ENCODE data around the gene KIAA1191.

KIAA1191 gene

GRCh38 chr5:176389135-176390123 lies 27.9 kb upstream of the KIAA1191 start:
- no peak for DNase-seq (ENCODE audit: low read depth in 2 of 2, low spot score in 1 of 2)

GRCh38 chr5:176388444-176389134 lies 27.0 kb upstream of the KIAA1191 start, which contains the start of the genes HIGD2A and NOP16:
HIGD2A (plus strand) TSS chr5:176388751; CDS start chr5:176388820, 69 bp downstream.
NOP16 (minus strand) TSS chr5:176388598; CDS start chr5:176388539, 59 bp downstream.
- peak; percentile 98 to 99 for DNase-seq (ENCODE audit: low read depth in 2 of 2, low spot score in 1 of 2)

GRCh38 chr5:176388003-176388443 lies 26.5 kb upstream of the KIAA1191 start:
- no peak for DNase-seq (ENCODE audit: low read depth in 2 of 2, low spot score in 1 of 2)

- no peak for DNase-seq (ENCODE audit: low read depth in 2 of 2, low spot score in 1 of 2)
Observed at GRCh38 chr5:176387384-176387925, 25.9 kb upstream of the KIAA1191 start.

DNA sequence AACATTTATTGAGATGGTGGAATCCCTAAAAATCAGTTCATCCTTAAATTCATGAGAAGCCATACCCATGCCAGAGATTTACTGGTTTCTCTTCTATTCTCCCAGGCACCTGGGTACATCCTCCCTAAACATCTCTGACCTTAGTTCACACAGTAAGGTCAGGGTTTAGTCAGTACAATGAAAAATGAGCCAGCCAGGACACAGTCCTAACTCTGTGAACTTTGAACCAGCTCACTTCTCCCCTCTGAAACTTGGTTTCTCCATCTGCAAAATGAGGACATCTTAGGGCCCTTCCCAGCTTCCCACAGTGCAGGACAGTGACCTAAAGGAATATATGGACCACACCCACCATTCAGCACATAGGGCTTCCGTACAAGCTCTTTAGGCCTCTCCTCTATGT lies 24.9 kb upstream of the KIAA1191 start:
- DNase-seq (ENCODE audit: low read depth in 2 of 2, low spot score in 1 of 2), result no peak

GRCh38 chr5:176384991-176385390 lies 23.4 kb upstream of the KIAA1191 start:
- no peak for DNase-seq (ENCODE audit: low read depth in 2 of 2, low spot score in 1 of 2)

- DNase-seq (ENCODE audit: low read depth in 2 of 2, low spot score in 1 of 2), result no peak
Observed at GRCh38 chr5:176384366-176384930, 22.9 kb upstream of the KIAA1191 start.

- no peak for DNase-seq (ENCODE audit: low read depth in 2 of 2, low spot score in 1 of 2)
Observed at GRCh38 chr5:176383961-176384360, 22.4 kb upstream of the KIAA1191 start.

- no peak for DNase-seq (ENCODE audit: low read depth in 2 of 2, low spot score in 1 of 2)
Observed at GRCh38 chr5:176383248-176383905, 21.8 kb upstream of the KIAA1191 start.

DNA sequence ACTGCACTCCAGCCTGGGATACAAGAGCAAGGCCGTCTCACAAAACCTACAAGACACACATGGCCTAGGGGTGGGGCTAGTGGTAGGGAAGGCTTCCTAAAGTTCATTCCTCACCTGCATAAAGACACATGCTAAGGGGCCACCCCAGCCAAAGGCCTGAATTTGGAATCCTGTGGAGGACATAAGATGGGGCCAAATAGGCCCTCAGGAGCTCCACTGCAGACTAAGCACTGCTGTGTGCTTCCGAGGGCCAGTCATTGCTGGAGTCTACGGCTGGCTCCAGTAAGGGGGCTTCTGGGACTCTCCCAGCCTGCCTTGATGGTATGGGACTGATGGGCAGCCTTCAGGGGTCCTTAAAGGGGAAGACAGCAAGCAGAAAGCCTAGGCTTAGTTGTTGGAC lies 21.2 kb upstream of the KIAA1191 start:
- no peak for DNase-seq (ENCODE audit: low read depth in 2 of 2, low spot score in 1 of 2)

GRCh38 chr5:176381979-176382378 lies 20.4 kb upstream of the KIAA1191 start:
- no peak for DNase-seq (ENCODE audit: low read depth in 2 of 2, low spot score in 1 of 2)

- DNase-seq (ENCODE audit: low read depth in 2 of 2, low spot score in 1 of 2), result no peak
Observed at GRCh38 chr5:176381423-176381822, 19.9 kb upstream of the KIAA1191 start.

- DNase-seq (ENCODE audit: low read depth in 2 of 2, low spot score in 1 of 2), result no peak
Observed at GRCh38 chr5:176379881-176380280, 18.3 kb upstream of the KIAA1191 start.

GRCh38 chr5:176373100-176373818 lies 11.7 kb upstream of the KIAA1191 start:
- DNase-seq (ENCODE audit: low read depth in 2 of 2, low spot score in 1 of 2), result no peak

DNA sequence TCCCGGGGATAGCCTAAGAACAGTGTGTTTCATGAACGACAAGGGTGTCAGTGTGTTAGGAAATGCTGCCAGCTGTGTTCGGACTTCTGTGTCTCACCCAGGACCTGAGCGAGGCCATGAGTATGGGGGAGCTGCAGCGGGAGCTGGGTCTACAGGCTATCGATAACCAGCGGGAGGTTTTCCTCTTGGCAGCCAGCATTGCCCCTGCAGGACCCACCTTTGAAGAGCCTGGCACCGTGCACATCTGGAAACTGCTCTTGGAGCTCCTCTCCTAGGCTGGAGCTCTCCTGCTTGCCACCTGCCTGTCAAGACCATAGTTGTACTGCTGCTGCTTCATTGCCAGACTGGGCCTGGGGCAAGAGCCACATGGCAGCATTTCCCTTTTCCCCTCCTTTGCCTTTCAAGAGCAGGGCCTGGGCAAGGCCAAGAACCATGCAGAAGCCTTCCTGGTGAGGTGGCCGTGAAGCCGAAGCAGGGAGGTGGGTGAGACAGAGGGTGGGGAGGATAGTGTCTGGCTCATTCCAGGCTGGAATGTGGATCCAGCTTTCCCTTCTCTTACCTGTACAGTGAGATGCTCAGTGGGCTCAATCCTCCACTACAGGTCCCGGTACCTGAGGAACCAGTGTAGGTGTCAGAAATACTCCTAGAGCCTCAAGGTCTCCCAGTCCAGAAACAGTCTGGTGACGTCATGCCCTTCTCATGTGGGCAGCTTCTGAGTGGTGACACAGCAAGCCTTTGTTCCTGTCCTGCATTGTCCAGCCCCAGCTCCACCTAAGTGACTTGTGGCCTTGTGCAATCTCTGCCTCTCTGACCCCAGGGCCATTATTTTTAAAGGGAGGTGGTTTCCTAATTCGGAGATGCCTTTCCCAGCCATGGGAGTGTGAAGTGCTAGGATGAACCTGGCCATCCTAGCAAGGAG lies 10.3 kb upstream of the KIAA1191 start:
- no peak for DNase-seq (ENCODE audit: low read depth in 2 of 2, low spot score in 1 of 2)

GRCh38 chr5:176369934-176370711 lies 8.6 kb upstream of the KIAA1191 start:
- DNase-seq (ENCODE audit: low read depth in 2 of 2, low spot score in 1 of 2), result no peak

DNA sequence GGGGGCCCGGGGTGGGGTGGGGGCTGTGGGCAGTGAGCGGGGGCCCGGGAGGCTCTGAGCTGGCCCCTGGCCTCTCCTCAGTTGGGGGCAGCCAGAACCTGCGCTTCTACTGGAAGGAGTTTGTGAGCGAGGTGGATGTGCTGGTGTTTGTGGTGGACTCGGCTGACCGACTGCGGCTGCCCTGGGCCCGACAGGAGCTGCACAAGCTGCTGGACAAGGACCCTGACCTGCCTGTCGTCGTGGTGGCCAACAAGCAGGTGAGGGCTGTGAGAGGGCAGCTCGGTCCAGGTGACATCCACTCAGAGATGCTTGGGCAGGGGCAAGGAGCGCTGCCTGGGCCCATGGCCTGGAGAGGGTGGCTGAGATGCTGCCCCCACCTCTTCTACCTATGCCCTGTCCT lies 7.2 kb upstream of the KIAA1191 start:
- no peak for DNase-seq (ENCODE audit: low read depth in 2 of 2, low spot score in 1 of 2)

- no peak for DNase-seq (ENCODE audit: low read depth in 2 of 2, low spot score in 1 of 2)
Observed at GRCh38 chr5:176366232-176366894, 4.8 kb upstream of the KIAA1191 start.
